OCI-LY7 (cell line): ENCODE results near the gene ANKRD52.

ENCODE experiments used
- CTCF ChIP-seq: fragments of 200-600 bp; sonication (generic); conservative IDR thresholded peaks from 2 replicates; pipeline ENCODE4 v1.5.1; 2014; ENCODE audit warnings: mild to moderate bottlenecking, antibody characterized with exemption, low read length, moderate library complexity, mixed read lengths
- EZH2phosphoT487 ChIP-seq: fragments of 200-600 bp; sonication (generic); IDR thresholded peaks from 2 replicates; pipeline ENCODE4 v1.6.1; 2018; ENCODE audit warnings: low read depth, borderline replicate concordance, mild to moderate bottlenecking, mixed run types, antibody characterized with exemption, low read length, moderate library complexity, mixed read lengths

GRCh38 chr12:56242986-56243385 lies 15.2 kb downstream of the ANKRD52 start:
- TF ChIP-seq CTCF = no peak
- TF ChIP-seq EZH2phosphoT487 = no peak
